ENCODE measurements around the gene CACHD1. TPM values are rescaled to one million over a fixed set of nuclear protein-coding genes. Genes with fewer than 3 reads are reported as not detected.

CACHD1 gene
- total RNA-seq, 4 donors from 2014 or later = 7.7 to 20.1 (median 9.8) TPM

DNA sequence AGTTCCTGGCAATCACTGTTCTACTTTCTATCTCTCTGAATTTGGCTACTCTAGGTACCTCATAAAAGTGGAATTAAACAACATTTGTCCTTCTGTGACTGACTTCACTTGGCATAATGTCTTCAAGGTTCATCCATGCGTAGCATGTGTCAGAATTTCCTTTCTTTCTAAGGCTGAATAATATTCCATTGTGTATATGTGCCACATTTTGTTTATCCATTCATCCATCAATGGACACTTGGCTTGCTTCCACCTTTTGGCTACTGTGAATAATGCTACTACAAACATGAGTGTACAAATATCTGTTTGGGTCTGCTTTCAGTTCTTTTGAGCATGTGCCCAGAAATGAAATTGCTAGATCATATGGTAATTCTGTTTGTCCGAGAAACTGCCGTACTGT lies 14.7 kb downstream of the CACHD1 start:
- no peaks in the 10 kb centered on the region for H3K36me3 ChIP-seq
- TF ChIP-seq POLR2AphosphoS5 (IDR thresholded peaks at IDR 0.05) = no peak
- TF ChIP-seq, protein P1, sequence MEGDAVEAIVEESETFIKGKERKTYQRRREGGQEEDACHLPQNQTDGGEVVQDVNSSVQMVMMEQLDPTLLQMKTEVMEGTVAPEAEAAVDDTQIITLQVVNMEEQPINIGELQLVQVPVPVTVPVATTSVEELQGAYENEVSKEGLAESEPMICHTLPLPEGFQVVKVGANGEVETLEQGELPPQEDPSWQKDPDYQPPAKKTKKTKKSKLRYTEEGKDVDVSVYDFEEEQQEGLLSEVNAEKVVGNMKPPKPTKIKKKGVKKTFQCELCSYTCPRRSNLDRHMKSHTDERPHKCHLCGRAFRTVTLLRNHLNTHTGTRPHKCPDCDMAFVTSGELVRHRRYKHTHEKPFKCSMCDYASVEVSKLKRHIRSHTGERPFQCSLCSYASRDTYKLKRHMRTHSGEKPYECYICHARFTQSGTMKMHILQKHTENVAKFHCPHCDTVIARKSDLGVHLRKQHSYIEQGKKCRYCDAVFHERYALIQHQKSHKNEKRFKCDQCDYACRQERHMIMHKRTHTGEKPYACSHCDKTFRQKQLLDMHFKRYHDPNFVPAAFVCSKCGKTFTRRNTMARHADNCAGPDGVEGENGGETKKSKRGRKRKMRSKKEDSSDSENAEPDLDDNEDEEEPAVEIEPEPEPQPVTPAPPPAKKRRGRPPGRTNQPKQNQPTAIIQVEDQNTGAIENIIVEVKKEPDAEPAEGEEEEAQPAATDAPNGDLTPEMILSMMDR (IDR thresholded peaks at IDR 0.05) = no peak
- no peak for TF ChIP-seq POLR2A (IDR thresholded peaks at IDR 0.05)
- no peak for TF ChIP-seq EP300 (IDR thresholded peaks at IDR 0.05)
- no peak for ATAC-seq
- H3K9me3 ChIP-seq = no peaks in the 10 kb centered on the region
- 76 to 92% methylated on average over 3 of the region's 3 CpGs for WGBS, 2 donors (ENCODE audit: low coverage in 1 of 2)
- H3K27me3 ChIP-seq = no peaks in the 10 kb centered on the region
- peaks cover 0 to 25% (median 0%) of the 10 kb centered on the region in 3 donors for H3K4me1 ChIP-seq
- no peak overlapping the region for H3K4me3 ChIP-seq
- H3K27ac ChIP-seq = no peak overlapping the region

DNA sequence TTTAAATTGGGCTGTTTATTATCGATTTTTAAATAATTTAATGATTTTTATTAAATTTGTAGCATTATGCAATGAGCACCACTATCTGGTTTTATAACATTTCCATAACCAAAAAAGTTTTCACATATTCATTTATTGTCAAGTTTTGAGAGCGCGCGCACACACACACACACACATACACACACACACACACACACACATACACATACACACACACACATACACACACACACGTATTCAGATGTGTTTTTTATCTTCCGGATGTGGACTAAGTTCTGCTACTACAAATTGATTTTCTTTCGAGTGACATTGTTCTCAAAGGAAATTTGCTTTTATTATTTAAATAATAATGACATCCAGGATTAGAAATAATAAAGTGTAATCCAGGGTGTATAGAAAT lies 16.3 kb downstream of the CACHD1 start:
- 78% methylated on average over 7 of the region's 7 CpGs for WGBS, 2 donors (ENCODE audit: low coverage in 1 of 2)
- Histone ChIP-seq H3K36me3 (no peaks in the 10 kb centered on the region), H3K27me3 (no peaks in the 10 kb centered on the region), H3K4me1 (peaks cover 0 to 24% (median 0%) of the 10 kb centered on the region in 3 donors), H3K9me3 (no peaks in the 10 kb centered on the region), H3K4me3 (no peak overlapping the region), H3K27ac (no peak overlapping the region)
- ATAC-seq = no peak
- no peak for TF ChIP-seq POLR2A (IDR thresholded peaks at IDR 0.05)

DNA sequence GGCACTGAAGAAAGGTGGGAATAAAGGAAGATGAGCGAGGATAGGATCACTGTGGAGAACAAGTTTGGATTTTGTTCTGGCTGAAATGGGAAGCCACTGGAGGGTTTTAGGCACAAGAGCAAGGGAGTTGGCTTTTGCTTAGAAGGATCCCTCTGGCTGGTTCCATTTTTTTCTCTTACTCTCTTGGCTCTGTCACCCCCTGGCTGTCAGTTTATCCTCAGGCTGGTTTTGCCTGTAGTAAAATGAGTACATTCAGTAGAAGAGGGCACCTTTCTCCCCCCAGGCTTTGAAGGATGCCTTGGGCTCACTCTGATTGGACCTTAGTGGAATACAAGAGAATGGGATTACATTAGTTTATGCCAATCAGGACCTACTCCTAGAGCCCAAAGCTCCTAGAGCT lies 17.1 kb downstream of the CACHD1 start:
- H3K36me3 ChIP-seq = no peaks in the 10 kb centered on the region
- H3K27ac ChIP-seq = no peak overlapping the region
- no peak for ATAC-seq
- H3K9me3 ChIP-seq = no peaks in the 10 kb centered on the region
- 92 to 100% methylated on average over 1 of the region's 1 CpG for WGBS, 2 donors (ENCODE audit: low coverage in 1 of 2)
- TF ChIP-seq EP300 (IDR thresholded peaks at IDR 0.05) (no peak), POLR2AphosphoS5 (IDR thresholded peaks at IDR 0.05) (no peak), POLR2A (IDR thresholded peaks at IDR 0.05) (no peak)
- TF ChIP-seq, protein P1 (IDR thresholded peaks at IDR 0.05) = no peak
- H3K27me3 ChIP-seq = no peaks in the 10 kb centered on the region
- H3K4me1 ChIP-seq = peaks cover 0 to 19% (median 0%) of the 10 kb centered on the region in 3 donors
- no peak overlapping the region for H3K4me3 ChIP-seq

DNA sequence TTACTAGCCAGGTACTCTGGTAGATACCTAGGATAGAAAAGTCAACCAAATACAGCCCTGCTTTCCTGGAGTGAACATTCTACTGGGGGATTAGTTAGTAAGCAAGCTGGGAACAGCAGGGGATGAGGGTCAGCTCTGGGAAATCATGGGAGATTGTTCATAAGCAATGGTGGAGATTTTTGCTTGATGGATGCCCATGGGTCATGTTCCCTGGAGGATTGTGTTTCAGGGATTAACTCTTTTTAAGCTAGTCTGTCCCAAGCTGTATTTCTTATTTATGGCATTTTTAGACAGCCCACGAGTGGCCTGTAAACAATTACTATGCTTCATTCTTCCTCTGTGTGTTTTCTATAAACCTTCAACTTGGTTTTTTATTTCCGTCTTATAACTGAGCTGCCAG lies 18.9 kb downstream of the CACHD1 start:
- WGBS, 2 donors (ENCODE audit: low coverage in 1 of 2) = 29 to 58% methylated on average over 2 of the region's 2 CpGs
- no peaks in the 10 kb centered on the region for H3K36me3 ChIP-seq

DNA sequence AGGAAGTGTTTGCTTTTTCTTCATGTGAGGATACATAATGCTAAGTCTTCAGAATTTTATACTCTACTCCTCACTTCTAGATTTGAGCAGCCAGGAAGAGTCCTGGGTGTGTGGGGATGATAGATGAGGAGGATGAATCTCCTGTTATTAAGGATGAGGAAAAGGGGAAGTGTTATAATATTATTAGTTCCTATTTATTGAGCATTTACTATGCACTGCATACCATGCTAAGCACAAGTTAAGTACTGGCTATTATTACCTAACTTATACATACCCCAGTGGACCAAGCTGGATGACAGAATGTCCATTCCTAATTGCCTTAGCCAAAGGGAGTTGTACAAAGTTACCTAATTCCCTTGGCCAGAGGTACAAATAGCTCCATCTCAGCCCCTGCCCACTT lies 19.8 kb downstream of the CACHD1 start:
- no peaks in the 10 kb centered on the region for H3K36me3 ChIP-seq
- H3K4me3 ChIP-seq = no peak overlapping the region
- TF ChIP-seq POLR2A (IDR thresholded peaks at IDR 0.05) = no peak
- H3K27me3 ChIP-seq = no peaks in the 10 kb centered on the region
- no peak for ATAC-seq
- H3K4me1 ChIP-seq = peaks cover 0 to 19% (median 0%) of the 10 kb centered on the region in 3 donors
- H3K27ac ChIP-seq = no peak overlapping the region
- no peaks in the 10 kb centered on the region for H3K9me3 ChIP-seq

More for the DNA sequence above, 18.9 kb downstream of the CACHD1 start:
- no peak for ATAC-seq
- Histone ChIP-seq H3K4me3 (no peak overlapping the region), H3K27ac (no peak overlapping the region), H3K9me3 (no peaks in the 10 kb centered on the region), H3K4me1 (peaks cover 0 to 19% (median 0%) of the 10 kb centered on the region in 3 donors), H3K27me3 (no peaks in the 10 kb centered on the region)
- TF ChIP-seq EP300 (IDR thresholded peaks at IDR 0.05) (no peak), POLR2AphosphoS5 (IDR thresholded peaks at IDR 0.05) (no peak), POLR2A (IDR thresholded peaks at IDR 0.05) (no peak)
- TF ChIP-seq, protein P1 (IDR thresholded peaks at IDR 0.05) = no peak

DNA sequence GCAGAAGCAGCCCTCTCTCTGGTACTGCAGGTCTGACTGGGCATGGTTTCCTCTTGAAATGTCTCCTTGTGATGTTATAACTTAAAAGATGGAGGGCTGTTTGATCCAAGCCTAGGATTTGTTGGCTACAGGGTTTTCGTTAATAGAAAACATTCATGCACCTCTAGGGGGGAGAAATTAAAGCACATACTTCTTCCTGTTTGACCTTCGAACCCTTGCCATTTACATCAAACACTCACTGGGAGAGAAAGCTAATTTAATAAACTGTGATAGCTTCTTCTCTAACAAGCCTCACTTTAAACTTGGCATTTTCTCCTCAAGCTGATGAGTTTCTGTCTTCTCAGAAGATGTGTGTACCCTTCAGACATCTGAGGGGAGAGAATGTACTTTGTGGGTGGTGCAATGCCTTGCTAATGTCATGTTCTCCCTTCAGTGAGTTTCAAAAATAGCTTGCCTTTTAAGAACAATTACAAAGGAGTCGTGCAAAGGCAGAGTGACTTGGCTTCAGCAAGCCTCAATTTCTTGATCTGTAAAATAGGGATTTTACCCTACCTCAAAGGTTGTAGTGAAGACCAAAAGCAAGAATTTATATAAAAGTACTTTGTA lies 20.4 kb downstream of the CACHD1 start:
- Histone ChIP-seq H3K36me3 (no peaks in the 10 kb centered on the region), H3K9me3 (no peaks in the 10 kb centered on the region), H3K4me1 (peaks cover 0 to 22% (median 0%) of the 10 kb centered on the region in 3 donors), H3K4me3 (no peak overlapping the region), H3K27me3 (no peaks in the 10 kb centered on the region), H3K27ac (no peak overlapping the region)
- 49 to 63% methylated on average over 3 of the region's 3 CpGs for WGBS, 2 donors (ENCODE audit: low coverage in 1 of 2)
- TF ChIP-seq, protein P1 (IDR thresholded peaks at IDR 0.05) = no peak
- TF ChIP-seq EP300 (IDR thresholded peaks at IDR 0.05) (no peak), POLR2AphosphoS5 (IDR thresholded peaks at IDR 0.05) (no peak), POLR2A (IDR thresholded peaks at IDR 0.05) (no peak)
- no peak for ATAC-seq

Data from gastroesophageal sphincter (tissue), 4 donors.